CD4-positive, alpha-beta memory T cell (primary cell): Measurements from ENCODE around the gene AKAP4. TPM values are rescaled to one million over a fixed set of nuclear protein-coding genes. Genes with fewer than 3 reads are reported as not detected.

Experiments
- CTCF ChIA-PET: fragments of 350-600 bp; sonication (Branson Sonifier 250); formaldehyde crosslinking; loops from one replicate; lab custom pipeline; 2021; ENCODE audit warnings: inconsistent platforms; ENCODE audit not compliant: partially characterized antibody; lab: Charles Lee
- POLR2A ChIA-PET: fragments of 350-600 bp; sonication (Branson Sonifier 250); formaldehyde crosslinking; loops from one replicate; lab custom pipeline; 2021; ENCODE audit not compliant: partially characterized antibody; lab: Charles Lee
- DNase-seq, 5 donors: peaks; one replicate each; pipeline versions ENCODE4 v3.0.0 to v3.0.0-alpha.2; 2020 to 2022; ENCODE audit warnings: mixed read lengths in 1 of 5
- H3K27ac ChIP-seq: one replicate; pipeline ENCODE4 v1.7.0; 2013; ENCODE audit warnings: low read depth, low read length
- H3K27me3 ChIP-seq: 2 replicates; pipeline ENCODE4 v1.7.0; 2013; ENCODE audit warnings: mild to moderate bottlenecking, low read length, moderate library complexity; ENCODE audit not compliant: insufficient read depth
- H3K36me3 ChIP-seq: 2 replicates; pipeline ENCODE4 v1.7.0; 2013; ENCODE audit warnings: mild to moderate bottlenecking, low read length, moderate library complexity; ENCODE audit not compliant: insufficient read depth
- H3K4me1 ChIP-seq: 2 replicates; pipeline ENCODE4 v1.7.0; 2013; ENCODE audit warnings: mild to moderate bottlenecking, low read length, moderate library complexity; ENCODE audit not compliant: insufficient read depth
- H3K4me3 ChIP-seq, 2 donors: one replicate each; pipeline ENCODE4 v1.7.0; 2013; ENCODE audit warnings: low read length in 2 of 2, mild to moderate bottlenecking in 1 of 2
- H3K9me3 ChIP-seq, 2 donors: one replicate each; pipeline ENCODE4 v1.7.0; 2013; ENCODE audit warnings: low read length in 2 of 2, control low read depth in 1 of 2; ENCODE audit not compliant: control insufficient read depth in 1 of 2
- H3K27ac Mint-ChIP-seq, 7 donors: one replicate each; pipeline ENCODE4 v1.8.0; 2020 to 2021; ENCODE audit warnings: mixed read lengths in 7 of 7, mild to moderate bottlenecking in 6 of 7, inconsistent platforms in 3 of 7, moderate library complexity in 3 of 7
- H3K27me3 Mint-ChIP-seq, 2 donors: one replicate each; pipeline ENCODE4 v1.8.0; 2020 to 2021; ENCODE audit warnings: mixed read lengths in 2 of 2
- H3K36me3 Mint-ChIP-seq, 2 donors: one replicate each; pipeline ENCODE4 v1.8.0; 2020 to 2021; ENCODE audit warnings: mixed read lengths in 2 of 2, inconsistent platforms in 1 of 2, mild to moderate bottlenecking in 1 of 2
- H3K4me1 Mint-ChIP-seq, 4 donors: one replicate each; pipeline ENCODE4 v1.8.0; 2020 to 2021; ENCODE audit warnings: mixed read lengths in 4 of 4, mild to moderate bottlenecking in 1 of 4
- H3K4me3 Mint-ChIP-seq, 8 donors: one replicate each; pipeline ENCODE4 v1.8.0; 2020 to 2021; ENCODE audit warnings: mixed read lengths in 8 of 8, mild to moderate bottlenecking in 7 of 8, moderate library complexity in 6 of 8, inconsistent platforms in 3 of 8
- H3K9me3 Mint-ChIP-seq, 8 donors: one replicate each; pipeline ENCODE4 v1.8.0; 2020 to 2021; ENCODE audit warnings: mixed read lengths in 8 of 8, mild to moderate bottlenecking in 5 of 8, inconsistent platforms in 3 of 8, moderate library complexity in 1 of 8
- intact Hi-C: fragments of 100-400 bp; cut with micrococcal nuclease; formaldehyde crosslinking; loops from one replicate; pipeline ENCODE4 v1.15.1; 2023
- polyA plus RNA-seq, 2 donors: library from polyadenylated mRNA; unstranded; fragments of 300-500 nt; fragmentation: Illumina TruSeq; gene quantifications; one replicate each; pipeline ENCODE4 v1.2.3, GENCODE V29; 2021
- total RNA-seq, 2 experiments: library from RNA; stranded (reverse); gene quantifications; one replicate each; pipeline ENCODE4 v1.2.3, GENCODE V29; 2021

The AKAP4 gene
- total and polyA plus RNA-seq, 4 experiments from 2014 or later, result not detected

DNA sequence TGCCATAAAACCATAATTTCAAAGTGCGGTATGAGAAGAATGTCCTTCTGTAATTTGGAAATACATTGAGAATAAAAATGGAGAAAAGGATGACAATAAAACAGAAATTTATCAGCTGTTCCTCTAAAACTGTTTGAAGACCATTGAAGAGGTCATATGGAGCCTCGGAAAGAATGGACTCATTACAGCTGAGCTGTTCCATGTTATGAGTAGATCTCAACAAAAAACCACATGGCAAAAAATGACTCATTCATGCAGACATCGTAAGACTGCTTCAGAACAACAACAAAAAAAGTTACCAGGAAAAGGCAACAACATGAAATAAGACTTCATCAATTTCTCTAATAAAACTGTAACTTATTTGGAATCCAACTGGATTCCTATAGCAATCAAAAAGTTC, 39.7 kb downstream of the AKAP4 start:
- DNase-seq, result no peak
- intact Hi-C loops, result no loop called here

DNA sequence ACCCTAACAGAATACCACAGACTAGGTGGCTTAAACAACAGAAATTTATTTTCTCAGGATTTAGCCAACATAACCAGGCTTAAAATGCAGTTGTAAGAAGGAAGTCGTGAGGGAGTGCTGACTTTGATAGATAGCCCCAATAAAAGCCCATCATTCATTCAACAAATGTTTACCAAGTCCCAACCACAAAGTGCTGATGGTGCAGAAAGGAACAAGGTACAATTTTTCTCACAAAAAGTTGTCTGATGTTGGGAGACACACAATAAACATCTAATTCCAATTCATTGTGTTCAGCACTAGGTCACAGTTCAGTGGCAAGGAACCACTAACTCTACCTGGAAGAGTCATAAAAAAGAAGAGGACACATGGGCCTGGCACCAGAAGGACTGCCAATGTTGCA, 42.2 kb downstream of the AKAP4 start:
- Histone ChIP-seq H3K27me3 (no peaks in the 10 kb centered on the region), H3K4me3 (no peak overlapping the region), H3K36me3 (no peaks in the 10 kb centered on the region), H3K27ac (no peak overlapping the region), H3K9me3 (no peaks in the 10 kb centered on the region), H3K4me1 (no peaks in the 10 kb centered on the region)
- intact Hi-C loops, result no loop called here
- Mint-ChIP-seq H3K4me3 (no peak overlapping the region), H3K36me3 (no peaks in the 10 kb centered on the region), H3K27me3 (peaks cover 0 to 2% of the 10 kb centered on the region in 2 donors), H3K27ac (no peak overlapping the region), H3K9me3 (no peaks in the 10 kb centered on the region), H3K4me1 (no peaks in the 10 kb centered on the region)
- no peak for DNase-seq
- CTCF ChIA-PET, result no interaction called here
- POLR2A ChIA-PET, result no interaction called here

More for the DNA sequence above, 39.7 kb downstream of the AKAP4 start:
- no peaks in the 10 kb centered on the region for H3K27me3 Mint-ChIP-seq
- no peaks in the 10 kb centered on the region for H3K4me1 ChIP-seq
- H3K4me3 Mint-ChIP-seq, result no peak overlapping the region
- no peaks in the 10 kb centered on the region for H3K9me3 ChIP-seq
- H3K27ac Mint-ChIP-seq, result no peak overlapping the region
- ChIA-PET POLR2A (no interaction called here), CTCF (no interaction called here)
- no peaks in the 10 kb centered on the region for H3K4me1 Mint-ChIP-seq
- no peaks in the 10 kb centered on the region for H3K27me3 ChIP-seq
- H3K4me3 ChIP-seq, result no peak overlapping the region
- no peaks in the 10 kb centered on the region for H3K9me3 Mint-ChIP-seq
- no peak overlapping the region for H3K27ac ChIP-seq
- H3K36me3 ChIP-seq, result no peaks in the 10 kb centered on the region
- H3K36me3 Mint-ChIP-seq, result no peaks in the 10 kb centered on the region

DNA sequence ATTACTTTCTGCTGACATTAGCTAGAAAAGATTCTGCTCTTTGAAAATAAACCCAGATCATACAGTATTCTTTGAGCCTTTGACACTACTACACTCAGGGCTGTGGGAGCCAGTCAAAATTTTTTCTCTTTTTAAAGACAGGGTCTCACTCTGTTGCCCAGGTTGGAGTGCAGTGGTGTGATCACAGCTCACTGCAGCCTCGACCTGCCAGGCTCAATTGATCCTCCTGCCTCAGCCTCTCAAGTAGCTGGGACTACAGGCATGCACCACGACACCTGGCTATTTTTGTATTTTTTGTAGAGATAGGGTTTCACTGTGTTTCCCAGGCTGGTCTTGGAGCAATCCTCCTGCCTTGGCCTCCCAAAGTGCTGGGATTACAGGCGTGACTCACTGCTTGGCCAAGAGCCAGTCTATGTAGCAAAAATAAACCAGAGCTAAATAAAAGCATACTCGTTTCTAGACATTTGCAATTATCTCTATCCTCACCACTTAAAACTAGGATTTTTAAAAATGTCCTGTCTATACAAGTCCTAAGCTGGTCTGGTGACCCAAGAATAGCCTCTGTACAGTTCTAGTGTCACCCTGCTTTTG, 43.2 kb downstream of the AKAP4 start:
- Mint-ChIP-seq H3K36me3 (no peaks in the 10 kb centered on the region), H3K4me3 (no peak overlapping the region), H3K27me3 (peaks cover 0 to 2% of the 10 kb centered on the region in 2 donors), H3K27ac (no peak overlapping the region), H3K9me3 (no peaks in the 10 kb centered on the region), H3K4me1 (no peaks in the 10 kb centered on the region)
- no peaks in the 10 kb centered on the region for H3K27me3 ChIP-seq
- CTCF ChIA-PET, result no interaction called here
- H3K4me1 ChIP-seq, result no peaks in the 10 kb centered on the region
- intact Hi-C loops, result no loop called here
- H3K27ac ChIP-seq, result no peak overlapping the region
- H3K4me3 ChIP-seq, result no peak overlapping the region
- no peaks in the 10 kb centered on the region for H3K36me3 ChIP-seq
- DNase-seq, result no peak
- POLR2A ChIA-PET, result no interaction called here
- H3K9me3 ChIP-seq, result no peaks in the 10 kb centered on the region

- no peak for DNase-seq
- no peak overlapping the region for H3K4me3 ChIP-seq
- H3K9me3 ChIP-seq, result no peaks in the 10 kb centered on the region
- no peaks in the 10 kb centered on the region for H3K36me3 ChIP-seq
- intact Hi-C loops, result no loop called here
- no peak overlapping the region for H3K4me3 Mint-ChIP-seq
- no peaks in the 10 kb centered on the region for H3K9me3 Mint-ChIP-seq
- H3K4me1 ChIP-seq, result no peaks in the 10 kb centered on the region
- H3K36me3 Mint-ChIP-seq, result no peaks in the 10 kb centered on the region
- peaks cover 0 to 2% of the 10 kb centered on the region in 2 donors for H3K27me3 Mint-ChIP-seq
- H3K4me1 Mint-ChIP-seq, result no peaks in the 10 kb centered on the region
- H3K27ac ChIP-seq, result no peak overlapping the region
- H3K27me3 ChIP-seq, result no peaks in the 10 kb centered on the region
- ChIA-PET CTCF (no interaction called here), POLR2A (no interaction called here)
- no peak overlapping the region for H3K27ac Mint-ChIP-seq
Observed at GRCh38 chrX:50154429-50154828, 46.4 kb downstream of the AKAP4 start.

GRCh38 chrX:50152456-50152855, 48.4 kb downstream of the AKAP4 start:
- no peaks in the 10 kb centered on the region for H3K4me1 ChIP-seq
- POLR2A ChIA-PET, result no interaction called here

GRCh38 chrX:50147972-50148371, 52.8 kb downstream of the AKAP4 start:
- no peak overlapping the region for H3K4me3 ChIP-seq
- H3K27ac Mint-ChIP-seq, result no peak overlapping the region
- H3K9me3 ChIP-seq, result no peaks in the 10 kb centered on the region
- intact Hi-C loops, result no loop called here
- no peak overlapping the region for H3K27ac ChIP-seq
- H3K27me3 Mint-ChIP-seq, result peaks cover 2 to 3% of the 10 kb centered on the region in 2 donors
- H3K4me1 ChIP-seq, result no peaks in the 10 kb centered on the region
- DNase-seq, result no peak
- no peaks in the 10 kb centered on the region for H3K36me3 ChIP-seq
- H3K4me3 Mint-ChIP-seq, result no peak overlapping the region
- no peaks in the 10 kb centered on the region for H3K36me3 Mint-ChIP-seq
- H3K4me1 Mint-ChIP-seq, result no peaks in the 10 kb centered on the region
- ChIA-PET CTCF (no interaction called here), POLR2A (no interaction called here)
- H3K9me3 Mint-ChIP-seq, result no peaks in the 10 kb centered on the region
- no peaks in the 10 kb centered on the region for H3K27me3 ChIP-seq

More at GRCh38 chrX:50152456-50152855, 48.4 kb downstream of the AKAP4 start:
- CTCF ChIA-PET, result no interaction called here
- H3K27me3 Mint-ChIP-seq, result peaks cover 0 to 2% of the 10 kb centered on the region in 2 donors
- Histone ChIP-seq H3K27me3 (no peaks in the 10 kb centered on the region), H3K27ac (no peak overlapping the region), H3K36me3 (no peaks in the 10 kb centered on the region), H3K9me3 (no peaks in the 10 kb centered on the region), H3K4me3 (no peak overlapping the region)
- intact Hi-C loops, result no loop called here
- no peaks in the 10 kb centered on the region for H3K4me1 Mint-ChIP-seq
- H3K27ac Mint-ChIP-seq, result no peak overlapping the region
- no peaks in the 10 kb centered on the region for H3K36me3 Mint-ChIP-seq
- no peak for DNase-seq
- no peaks in the 10 kb centered on the region for H3K9me3 Mint-ChIP-seq
- H3K4me3 Mint-ChIP-seq, result no peak overlapping the region
